HG03108 (cell line): ENCODE results near the gene ZNF525.
"Not testable (repeated sequence)": the region's sequence is repeated elsewhere in the genome, so short reads cannot be mapped to it uniquely, and the experiment has no call there.

ENCODE experiments used
- ATAC-seq: cut with Tn5 transposase; IDR thresholded peaks from one replicate; pipeline ENCODE4 v1.9.1; 2021; ENCODE audit warnings: moderate library complexity; ENCODE audit not compliant: unreplicated experiment

Gene ZNF525

GRCh38 chr19:53365134-53365898 lies at the start of gene ZNF525:
ZNF525 (plus strand) TSS chr19:53365705; CDS start chr19:53372282, 6,577 bp downstream.
- ATAC-seq = peak; percentile 92

GRCh38 chr19:53328967-53329366 lies 36.5 kb upstream of the ZNF525 start:
- no peak for ATAC-seq

GRCh38 chr19:53332484-53332883 lies 33.0 kb upstream of the ZNF525 start:
- no peak for ATAC-seq

- ATAC-seq = peak; percentile 6
Observed at GRCh38 chr19:53333066-53333462, 32.4 kb upstream of the ZNF525 start.

- ATAC-seq = peak; percentile 94
Observed at GRCh38 chr19:53333463-53334449, 31.7 kb upstream of the ZNF525 start, which contains the start of gene ZNF845. ZNF845 (plus strand) TSS chr19:53333749; CDS start chr19:53341308, 7,559 bp downstream.

GRCh38 chr19:53344403-53344802 lies 21.1 kb upstream of the ZNF525 start:
- not testable (repeated sequence) for ATAC-seq

- no peak for ATAC-seq
Observed at GRCh38 chr19:53355739-53356138, 9.8 kb upstream of the ZNF525 start.

GRCh38 chr19:53357821-53358581 lies 7.5 kb upstream of the ZNF525 start:
- no peak for ATAC-seq

GRCh38 chr19:53360056-53360455 lies 5.4 kb upstream of the ZNF525 start:
- not testable (repeated sequence) for ATAC-seq

GRCh38 chr19:53365899-53366493 lies 491 bp downstream of the ZNF525 start:
- peak; percentile 25 for ATAC-seq

- no peak for ATAC-seq
Observed at GRCh38 chr19:53372196-53372595, 6.7 kb downstream of the ZNF525 start.

GRCh38 chr19:53374288-53374687 lies 8.8 kb downstream of the ZNF525 start:
- no peak for ATAC-seq

- no peak for ATAC-seq
Observed at GRCh38 chr19:53374743-53375142, 9.2 kb downstream of the ZNF525 start.

- ATAC-seq = no peak
Observed at GRCh38 chr19:53381376-53381775, 15.9 kb downstream of the ZNF525 start.

- ATAC-seq = no peak
Observed at GRCh38 chr19:53388168-53388567, 22.7 kb downstream of the ZNF525 start.

GRCh38 chr19:53388904-53389303 lies 23.4 kb downstream of the ZNF525 start:
- ATAC-seq = no peak

GRCh38 chr19:53389571-53389970 lies 24.1 kb downstream of the ZNF525 start:
- ATAC-seq = no peak

GRCh38 chr19:53389978-53390377 lies 24.5 kb downstream of the ZNF525 start:
- no peak for ATAC-seq

GRCh38 chr19:53394522-53394973 lies 29.0 kb downstream of the ZNF525 start:
- ATAC-seq = no peak
